Stomach (tissue), 9 donors: ENCODE measurements around the gene KLHL2. TPM values are rescaled to one million over a fixed set of nuclear protein-coding genes. Genes with fewer than 3 reads are reported as not detected.
"Not testable (repeated sequence)": the region's sequence is repeated elsewhere in the genome, so short reads cannot be mapped to it uniquely, and the experiment has no call there.

Experiments
- DNase-seq, 2 donors: peaks; one replicate each; pipeline versions ENCODE4 v3.0.0 to v3.0.0-alpha.2; 2013 to 2019
- H3K27ac ChIP-seq, 5 donors: fragments of 200-600 bp in 4 of 5; sonication (generic) in 4 of 5; one replicate each; pipeline ENCODE4 v1.5.1; 2013 to 2019; ENCODE audit warnings: mild to moderate bottlenecking in 1 of 5, moderate library complexity in 1 of 5
- H3K27me3 ChIP-seq, 3 donors: fragments of 200-600 bp; sonication (generic); one replicate each; pipeline ENCODE4 v1.5.1; 2017 to 2019; ENCODE audit warnings: mixed run types in 1 of 3
- H3K36me3 ChIP-seq, 4 donors: fragments of 200-600 bp; sonication (generic); 1 replicate in 3 of 4; 2 replicates in 1 of 4; pipeline ENCODE4 v1.5.1; 2016 to 2019
- H3K4me1 ChIP-seq, 4 donors: fragments of 200-600 bp; sonication (generic); one replicate each; pipeline ENCODE4 v1.5.1; 2016 to 2019
- H3K4me3 ChIP-seq, 4 donors: fragments of 200-600 bp; sonication (generic) in 3 of 4; one replicate each; pipeline ENCODE4 v1.5.1; 2016 to 2019; ENCODE audit warnings: mild to moderate bottlenecking in 1 of 4
- H3K9me3 ChIP-seq, 4 donors: fragments of 200-600 bp; sonication (generic); one replicate each; pipeline ENCODE4 v1.5.1; 2016 to 2019
- CTCF ChIP-seq, 7 experiments: fragments of 450-650 bp in 4 of 7; fragments of 200-600 bp in 3 of 7; sonication (generic) in 3 of 7; IDR thresholded peaks; one replicate each; pipeline ENCODE4 v1.5.1; 2016 to 2019; ENCODE audit warnings: antibody characterized with exemption in 7 of 7, control low read depth in 2 of 7, mild to moderate bottlenecking in 1 of 7
- EP300 ChIP-seq: sonication (generic); formaldehyde crosslinking; IDR thresholded peaks from one replicate; pipeline ENCODE4 v1.6.1; 2017; ENCODE audit warnings: antibody characterized with exemption
- POLR2A ChIP-seq, 4 donors: fragments of 450-650 bp; IDR thresholded peaks; one replicate each; pipeline ENCODE4 v1.6.1; 2016; ENCODE audit warnings: antibody characterized with exemption in 4 of 4, control low read depth in 2 of 4, mild to moderate bottlenecking in 1 of 4, moderate library complexity in 1 of 4
- POLR2AphosphoS5 ChIP-seq, 3 donors: sonication (generic); formaldehyde crosslinking; IDR thresholded peaks; one replicate each; pipeline ENCODE4 v1.6.1; 2016; ENCODE audit warnings: antibody characterized with exemption in 3 of 3
- WGBS, 5 donors: extraction: QIAGEN DNeasy Blood & Tissue Kit in 3 of 5; methylation state at CpG; one replicate each; pipeline versions ENCODE4 v1.1.5 to v1.1.7; 2013 to 2018; 5-methylcytosine and 5-hydroxymethylcytosine counted together
- intact Hi-C: fragments of 100-400 bp; cut with DNase I; formaldehyde crosslinking; loops from one replicate; pipeline ENCODE4 v1.15.1; 2023; ENCODE audit warnings: low total_unique reads
- polyA plus RNA-seq, 3 donors: library from polyadenylated mRNA; stranded (reverse); fragments of 200-250 nt; gene quantifications; one replicate each; pipeline ENCODE4 v1.2.3, GENCODE V29; 2013
- total RNA-seq, 5 donors: library from RNA; depleted of rRNA; stranded (reverse); fragments of >200 nt; gene quantifications; one replicate each; pipeline versions ENCODE4 v1.1.0 to v1.2.3, GENCODE V29; 2014 to 2016
- donor health status: healthy with polysubstance abuse.
- donor health status: Bipolar disorder and iron deficiency.
- donor health status: healthy.

Gene KLHL2
- total and polyA plus RNA-seq, 8 donors: 11.1 to 34.3 (median 15.1) TPM

DNA sequence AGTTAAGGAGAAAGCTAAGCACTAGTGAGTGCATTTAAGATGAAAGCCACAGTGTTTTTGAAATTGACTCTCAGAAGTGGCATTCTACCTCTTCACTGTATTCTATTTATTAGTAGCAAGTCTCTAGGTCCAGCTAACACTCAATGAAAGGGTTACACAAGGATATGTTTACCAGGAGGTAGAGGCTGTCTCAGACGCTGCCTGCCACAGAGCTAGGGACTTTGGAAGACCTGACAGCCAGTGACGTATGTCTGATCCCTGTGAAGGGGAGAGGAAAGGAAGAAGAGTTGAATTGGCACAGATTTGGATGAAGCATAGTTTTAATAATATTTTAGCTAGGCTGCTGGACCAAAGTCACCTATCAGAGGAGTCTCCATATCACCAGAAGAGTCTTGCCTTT, 36.5 kb upstream of the KLHL2 start:
- Histone ChIP-seq H3K9me3 (peaks cover 0 to 6% (median 0%) of the 10 kb centered on the region in 4 donors), H3K27ac (no peak overlapping the region), H3K4me3 (no peak overlapping the region), H3K4me1 (no peaks in the 10 kb centered on the region), H3K36me3 (no peaks in the 10 kb centered on the region), H3K27me3 (no peaks in the 10 kb centered on the region)
- TF ChIP-seq POLR2AphosphoS5 (IDR thresholded peaks at IDR 0.05) (no peak), POLR2A (IDR thresholded peaks at IDR 0.05) (no peak), CTCF (IDR thresholded peaks at IDR 0.05) (no peak)
- 25 to 56% (median 36%) methylated on average over 2 of the region's 2 CpGs for WGBS, 5 donors
- DNase-seq: no peak
- intact Hi-C loops: no loop called here

DNA sequence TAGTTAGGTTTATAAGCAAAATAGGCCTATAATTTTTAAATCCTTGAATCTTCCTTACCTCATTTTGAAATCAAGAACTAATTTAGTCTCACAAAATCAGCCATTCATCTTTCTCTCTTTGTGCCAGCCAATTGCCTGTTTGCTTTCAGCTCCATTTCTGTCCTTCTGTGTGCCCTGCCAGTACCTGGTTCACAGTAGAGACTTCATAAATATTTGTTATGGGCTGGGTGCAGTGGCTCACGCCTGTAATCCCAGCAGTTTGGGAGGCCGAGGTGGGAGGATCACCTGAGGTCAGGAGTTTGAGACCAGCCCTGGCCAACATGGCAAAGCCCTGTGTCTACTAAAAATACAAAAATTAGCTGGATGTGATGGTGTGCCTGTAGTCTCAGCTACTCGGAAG, 31.9 kb upstream of the KLHL2 start:
- DNase-seq, H3K4me3 ChIP-seq, H3K4me1 ChIP-seq, H3K36me3 ChIP-seq, H3K9me3 ChIP-seq, H3K27me3 ChIP-seq, intact Hi-C loops, H3K27ac ChIP-seq: not testable (repeated sequence)
- WGBS, 5 donors: 76 to 89% (median 81%) methylated on average over 3 of the region's 3 CpGs

DNA sequence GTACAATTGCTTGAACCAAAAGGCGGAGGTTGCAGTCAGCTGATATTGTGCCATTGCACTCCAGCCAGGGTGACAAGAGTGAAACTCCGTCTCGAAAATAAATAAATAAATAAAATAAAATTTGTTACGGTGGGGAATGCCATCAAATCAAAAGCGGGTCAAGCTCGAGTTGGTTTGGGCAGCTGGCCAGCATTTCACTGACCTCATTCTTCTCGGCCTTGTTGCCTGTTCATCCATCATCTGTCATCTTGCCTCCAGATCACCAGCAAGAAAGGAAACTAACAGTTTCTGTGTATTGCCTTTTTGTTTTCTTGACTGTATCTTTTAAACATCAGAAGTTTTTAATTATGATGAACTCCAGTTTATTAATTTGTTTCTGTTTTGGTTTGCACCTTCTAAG, 31.5 kb upstream of the KLHL2 start:
- H3K27ac ChIP-seq: no peak overlapping the region
- H3K9me3 ChIP-seq: peaks cover 0 to 6% (median 0%) of the 10 kb centered on the region in 4 donors
- no peaks in the 10 kb centered on the region for H3K36me3 ChIP-seq
- H3K4me1 ChIP-seq: no peaks in the 10 kb centered on the region
- 53 to 62% (median 62%) methylated on average over 7 of the region's 7 CpGs for WGBS, 5 donors
- no peak for TF ChIP-seq EP300
- TF ChIP-seq POLR2A (IDR thresholded peaks at IDR 0.05): no peak
- no peak for TF ChIP-seq POLR2AphosphoS5 (IDR thresholded peaks at IDR 0.05)
- TF ChIP-seq CTCF (IDR thresholded peaks at IDR 0.05): no peak
- DNase-seq: peak in 1 of 2 donors; percentile 46
- intact Hi-C loops: no loop called here
- H3K27me3 ChIP-seq: no peaks in the 10 kb centered on the region
- H3K4me3 ChIP-seq: no peak overlapping the region

GRCh38 chr4:165177725-165178666, 29.4 kb upstream of the KLHL2 start:
- peaks cover 0 to 6% (median 0%) of the 10 kb centered on the region in 4 donors for H3K9me3 ChIP-seq
- no peaks in the 10 kb centered on the region for H3K4me1 ChIP-seq
- DNase-seq: peak in 1 of 2 donors; percentile 59
- H3K27me3 ChIP-seq: no peaks in the 10 kb centered on the region
- no peak for TF ChIP-seq CTCF (IDR thresholded peaks at IDR 0.05)
- H3K36me3 ChIP-seq: no peaks in the 10 kb centered on the region
- H3K27ac ChIP-seq: no peak overlapping the region
- H3K4me3 ChIP-seq: no peak overlapping the region
- intact Hi-C loops: no loop called here
- 32 to 54% (median 36%) methylated on average over 3 of the region's 3 CpGs for WGBS, 5 donors

DNA sequence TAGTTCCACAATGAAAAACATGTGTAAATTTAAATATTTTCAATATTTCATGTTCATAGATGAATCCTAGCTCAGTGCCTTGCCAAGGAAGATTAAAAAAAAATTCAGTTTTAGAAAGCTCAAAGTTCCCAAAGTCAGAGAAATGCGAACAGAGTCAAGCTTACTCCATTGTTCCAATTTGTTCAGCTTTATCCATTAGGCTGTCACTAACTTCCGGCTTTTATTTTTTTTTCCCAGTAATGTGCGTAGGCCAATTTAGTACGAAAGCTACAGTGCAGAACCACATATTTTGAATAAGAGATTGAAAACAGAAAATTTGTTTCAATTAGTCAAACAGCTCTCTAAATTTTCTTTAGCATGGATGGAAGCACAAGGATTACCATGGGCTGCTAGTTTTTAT, 23.1 kb upstream of the KLHL2 start:
- WGBS, 5 donors: 78 to 89% (median 86%) methylated on average over 4 of the region's 4 CpGs
- TF ChIP-seq POLR2A (IDR thresholded peaks at IDR 0.05) (no peak), EP300 (no peak), CTCF (IDR thresholded peaks at IDR 0.05) (no peak)
- H3K4me3 ChIP-seq: no peak overlapping the region
- no peaks in the 10 kb centered on the region for H3K27me3 ChIP-seq
- H3K27ac ChIP-seq: no peak overlapping the region
- no peaks in the 10 kb centered on the region for H3K36me3 ChIP-seq
- intact Hi-C loops: no loop called here
- H3K9me3 ChIP-seq: no peaks in the 10 kb centered on the region
- DNase-seq: peak in 1 of 2 donors; percentile 26
- no peaks in the 10 kb centered on the region for H3K4me1 ChIP-seq

DNA sequence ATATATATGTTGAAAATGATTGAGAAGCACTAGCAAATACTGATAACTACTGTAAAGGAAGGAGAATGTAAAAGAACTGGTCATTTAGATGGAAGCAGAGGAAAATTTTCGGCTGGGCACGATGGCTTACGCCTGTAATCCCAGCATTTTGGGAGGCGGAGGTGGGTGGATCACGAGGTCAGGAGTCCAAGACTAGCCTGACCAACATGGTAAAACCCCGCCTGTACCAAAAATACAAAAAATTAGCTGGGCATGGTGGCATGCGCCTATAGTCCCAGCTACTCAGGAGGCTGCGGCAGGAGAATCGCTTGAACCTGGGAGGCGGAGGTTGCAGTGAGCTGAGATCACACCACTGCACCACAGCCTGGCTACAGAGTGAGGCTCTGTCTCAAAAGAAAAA, 22.4 kb upstream of the KLHL2 start:
- H3K9me3 ChIP-seq, H3K27me3 ChIP-seq, DNase-seq, H3K4me3 ChIP-seq, intact Hi-C loops, H3K4me1 ChIP-seq, H3K27ac ChIP-seq, H3K36me3 ChIP-seq: not testable (repeated sequence)
- 92 to 97% (median 94%) methylated on average over 10 of the region's 10 CpGs for WGBS, 5 donors
